ENCODE measurements around the gene SVBP. TPM values are rescaled to one million over a fixed set of nuclear protein-coding genes. Genes with fewer than 3 reads are reported as not detected.

The SVBP gene
- total RNA-seq, 2 experiments from 2014 or later, result 15.8 to 18.1 TPM

GRCh38 chr1:42762269-42762668, 54.9 kb downstream of the SVBP start:
- peaks cover 5% of the 10 kb centered on the region for H3K4me1 Mint-ChIP-seq
- ATAC-seq (ENCODE audit: low read depth), result no peak
- no peak for DNase-seq
- no peaks in the 10 kb centered on the region for H3K9me3 Mint-ChIP-seq
- POLR2A ChIA-PET, result interaction anchor here (1.5 kb wide), 1 partner anchor 23 kb away, joined by 3 read pairs; no protein-coding TSS in a partner anchor
- peaks cover 6% of the 10 kb centered on the region for H3K36me3 Mint-ChIP-seq
- H3K27ac Mint-ChIP-seq, result no peak overlapping the region
- no peak overlapping the region for H3K4me3 Mint-ChIP-seq
- H3K27me3 Mint-ChIP-seq, result no peaks in the 10 kb centered on the region

- ATAC-seq (ENCODE audit: low read depth), result no peak
- Mint-ChIP-seq H3K4me1 (peaks cover 5% of the 10 kb centered on the region), H3K27me3 (no peaks in the 10 kb centered on the region), H3K9me3 (no peaks in the 10 kb centered on the region), H3K4me3 (no peak overlapping the region), H3K27ac (no peak overlapping the region), H3K36me3 (peaks cover 9% of the 10 kb centered on the region)
- no peak for DNase-seq
- POLR2A ChIA-PET, result interaction anchor here (1.5 kb wide), 1 partner anchor 24 kb away, joined by 3 read pairs; no protein-coding TSS in a partner anchor
Observed at GRCh38 chr1:42761567-42761966, 55.6 kb downstream of the SVBP start.

- Mint-ChIP-seq H3K36me3 (peaks cover 24% of the 10 kb centered on the region), H3K4me1 (peaks cover 5% of the 10 kb centered on the region)
- POLR2A ChIA-PET, result interaction anchor here (2.7 kb wide), 1 partner anchor 8 kb away, joined by 12 read pairs; the partner anchor contains the start of genes C1orf50 and P3H1
Observed at GRCh38 chr1:42759114-42759513, 58.1 kb downstream of the SVBP start.

GRCh38 chr1:42758641-42759040, 58.6 kb downstream of the SVBP start:
- peaks cover 5% of the 10 kb centered on the region for H3K4me1 Mint-ChIP-seq
- no peak overlapping the region for H3K27ac Mint-ChIP-seq
- peaks cover 27% of the 10 kb centered on the region for H3K36me3 Mint-ChIP-seq

More at GRCh38 chr1:42759114-42759513, 58.1 kb downstream of the SVBP start:
- no peaks in the 10 kb centered on the region for H3K27me3 Mint-ChIP-seq
- H3K4me3 Mint-ChIP-seq, result no peak overlapping the region
- H3K9me3 Mint-ChIP-seq, result no peaks in the 10 kb centered on the region
- ATAC-seq (ENCODE audit: low read depth) (no peak), DNase-seq (no peak)
- no peak overlapping the region for H3K27ac Mint-ChIP-seq

GRCh38 chr1:42757892-42758275, 59.3 kb downstream of the SVBP start:
- no peak for ATAC-seq (ENCODE audit: low read depth)
- H3K27me3 Mint-ChIP-seq, result no peaks in the 10 kb centered on the region
- H3K4me3 Mint-ChIP-seq, result no peak overlapping the region
- no peaks in the 10 kb centered on the region for H3K9me3 Mint-ChIP-seq
- H3K4me1 Mint-ChIP-seq, result peaks cover 5% of the 10 kb centered on the region
- POLR2A ChIA-PET, result interaction anchor here (2.7 kb wide), 1 partner anchor 9 kb away, joined by 12 read pairs; the partner anchor contains the start of genes C1orf50 and P3H1
- peaks cover 29% of the 10 kb centered on the region for H3K36me3 Mint-ChIP-seq
- H3K27ac Mint-ChIP-seq, result no peak overlapping the region
- DNase-seq, result no peak

More at GRCh38 chr1:42758641-42759040, 58.6 kb downstream of the SVBP start:
- no peak for ATAC-seq (ENCODE audit: low read depth)
- no peaks in the 10 kb centered on the region for H3K9me3 Mint-ChIP-seq
- DNase-seq, result no peak
- no peak overlapping the region for H3K4me3 Mint-ChIP-seq
- POLR2A ChIA-PET, result interaction anchor here (2.7 kb wide), 1 partner anchor 8 kb away, joined by 12 read pairs; the partner anchor contains the start of genes C1orf50 and P3H1
- no peaks in the 10 kb centered on the region for H3K27me3 Mint-ChIP-seq

Other genes with a start within 250 kb of the SVBP start
- gene PPIH, start 159.0 kb downstream of the SVBP start, total RNA-seq, result 10 to 100 TPM; 90.3 to 98.6 TPM
- 100 to 1,000 TPM; 529 to 531 TPM for gene YBX1, start 135.0 kb downstream of the SVBP start, total RNA-seq
- gene CLDN19, start 77.2 kb downstream of the SVBP start, total RNA-seq, result not detected
- 10 to 100 TPM; 44.1 to 49.9 TPM for gene P3H1, start 50.4 kb downstream of the SVBP start, total RNA-seq
- 10 to 100 TPM; 10.4 to 10.9 TPM for gene C1orf50, start 50.1 kb downstream of the SVBP start, total RNA-seq
- under 1 TPM; 0.22 to 0.48 TPM for gene TMEM269, start 32.4 kb downstream of the SVBP start, total RNA-seq
- 1 to 10 TPM; 3.9 to 5.0 TPM for gene ERMAP, start 275 bp downstream of the SVBP start, total RNA-seq
- 10 to 100 TPM; 12.2 to 14.1 TPM for gene ZNF691, start 29.2 kb upstream of the SVBP start, total RNA-seq
- 10 to 100 TPM; 80.8 to 82.3 TPM for gene SLC2A1, start 141.5 kb upstream of the SVBP start, total RNA-seq